Vagina (tissue), 2 donors: ENCODE results near the gene DUSP16.

Experiments used
- POLR2A ChIP-seq, 2 donors: fragments of 450-650 bp; IDR thresholded peaks; one replicate each; pipeline ENCODE4 v1.6.1; 2017; ENCODE audit warnings: antibody characterized with exemption in 2 of 2, mild to moderate bottlenecking in 2 of 2, moderate library complexity in 2 of 2
- POLR2AphosphoS5 ChIP-seq, 2 donors: sonication (generic); formaldehyde crosslinking; IDR thresholded peaks; one replicate each; pipeline ENCODE4 v1.9.0; 2017; ENCODE audit warnings: antibody characterized with exemption in 2 of 2, mild to moderate bottlenecking in 2 of 2, low read depth in 1 of 2; ENCODE audit not compliant: insufficient read depth in 1 of 2
- TF ChIP-seq, protein P1 (sequence below), 3 experiments: fragments of 450-650 bp in 2 of 3; fragments of 200-600 bp in 1 of 3; sonication (generic) in 1 of 3; IDR thresholded peaks; one replicate each; pipeline ENCODE4 v1.5.1; 2017 to 2019; ENCODE audit warnings: antibody characterized with exemption in 3 of 3, mild to moderate bottlenecking in 2 of 3, moderate library complexity in 2 of 3

DNA sequence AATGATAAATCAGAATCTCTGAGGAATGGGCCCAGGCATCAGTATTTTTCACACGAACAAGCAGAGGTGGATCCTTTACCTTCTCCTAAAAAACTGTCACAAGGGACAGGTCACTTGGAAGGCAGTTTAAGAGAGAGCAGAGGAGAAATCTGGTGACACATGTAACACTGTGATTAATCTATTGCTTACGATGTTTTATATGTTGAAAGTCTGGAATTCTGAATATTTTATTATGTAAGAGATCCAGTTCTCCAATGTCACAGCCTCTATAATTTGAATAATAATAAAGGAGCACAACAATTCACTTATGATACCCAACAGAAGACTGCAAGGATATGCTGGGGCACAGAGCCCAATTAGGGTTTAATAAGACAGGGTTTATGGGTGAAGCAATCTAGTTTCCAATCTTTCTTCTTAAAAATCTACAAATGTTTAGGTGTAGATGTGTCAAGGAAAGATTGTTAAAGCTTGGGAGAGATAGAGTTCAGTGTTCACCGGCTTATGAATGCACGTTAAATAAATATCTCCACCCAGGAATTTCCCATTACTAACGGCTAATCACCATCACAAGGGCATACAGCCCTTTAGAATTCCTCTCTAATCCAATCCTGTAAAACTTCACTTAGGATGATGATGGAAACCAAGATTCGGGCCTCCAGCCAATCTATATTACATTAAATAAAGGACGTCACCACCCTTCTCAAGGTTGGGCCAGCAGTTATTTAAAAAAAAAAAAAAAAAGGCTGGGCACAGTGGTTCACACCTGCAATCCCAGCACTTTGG is 23.4 kb downstream of the DUSP16 start:
- TF ChIP-seq, protein P1, sequence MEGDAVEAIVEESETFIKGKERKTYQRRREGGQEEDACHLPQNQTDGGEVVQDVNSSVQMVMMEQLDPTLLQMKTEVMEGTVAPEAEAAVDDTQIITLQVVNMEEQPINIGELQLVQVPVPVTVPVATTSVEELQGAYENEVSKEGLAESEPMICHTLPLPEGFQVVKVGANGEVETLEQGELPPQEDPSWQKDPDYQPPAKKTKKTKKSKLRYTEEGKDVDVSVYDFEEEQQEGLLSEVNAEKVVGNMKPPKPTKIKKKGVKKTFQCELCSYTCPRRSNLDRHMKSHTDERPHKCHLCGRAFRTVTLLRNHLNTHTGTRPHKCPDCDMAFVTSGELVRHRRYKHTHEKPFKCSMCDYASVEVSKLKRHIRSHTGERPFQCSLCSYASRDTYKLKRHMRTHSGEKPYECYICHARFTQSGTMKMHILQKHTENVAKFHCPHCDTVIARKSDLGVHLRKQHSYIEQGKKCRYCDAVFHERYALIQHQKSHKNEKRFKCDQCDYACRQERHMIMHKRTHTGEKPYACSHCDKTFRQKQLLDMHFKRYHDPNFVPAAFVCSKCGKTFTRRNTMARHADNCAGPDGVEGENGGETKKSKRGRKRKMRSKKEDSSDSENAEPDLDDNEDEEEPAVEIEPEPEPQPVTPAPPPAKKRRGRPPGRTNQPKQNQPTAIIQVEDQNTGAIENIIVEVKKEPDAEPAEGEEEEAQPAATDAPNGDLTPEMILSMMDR (IDR thresholded peaks at IDR 0.05): no peak
- TF ChIP-seq POLR2AphosphoS5 (IDR thresholded peaks at IDR 0.05; ENCODE audit: insufficient read depth in 1 of 2, low read depth in 1 of 2) (no peak), POLR2A (IDR thresholded peaks at IDR 0.05) (no peak)
